WTC11 (cell line): Measurements from ENCODE around the gene KCNN4. TPM values are rescaled to one million over a fixed set of nuclear protein-coding genes. Genes with fewer than 3 reads are reported as not detected.

Experiments used
- ATAC-seq: fragments of 200-7000 bp; cut with Tn5 transposase; 2 replicates; pipeline ENCODE4 v1.10.0; 2021; ENCODE audit warnings: mild to moderate bottlenecking, moderate library complexity
- CTCF ChIA-PET: fragments of 300-600 bp; sonication (Branson Sonifier 250); formaldehyde crosslinking; loops from one replicate; lab custom pipeline; 2021; ENCODE audit warnings: antibody characterized with exemption; lab: Charles Lee
- POLR2A ChIA-PET: fragments of 350-600 bp; sonication (Branson Sonifier 250); formaldehyde crosslinking; loops from one replicate; lab custom pipeline; 2021; ENCODE audit warnings: antibody characterized with exemption; lab: Charles Lee
- DNase-seq: peaks from one replicate; pipeline ENCODE4 v3.0.0; 2021; ENCODE audit warnings: low spot score
- H3K27ac Mint-ChIP-seq: 2 replicates; pipeline ENCODE4 v1.8.0; 2021; ENCODE audit warnings: mixed read lengths
- H3K27me3 Mint-ChIP-seq: 2 replicates; pipeline ENCODE4 v1.8.0; 2021; ENCODE audit warnings: low read depth, mild to moderate bottlenecking, moderate library complexity, mixed read lengths
- H3K36me3 Mint-ChIP-seq: 2 replicates; pipeline ENCODE4 v1.8.0; 2021; ENCODE audit warnings: mixed read lengths
- H3K4me1 Mint-ChIP-seq: 2 replicates; pipeline ENCODE4 v1.8.0; 2022; ENCODE audit warnings: mixed read lengths
- H3K4me3 Mint-ChIP-seq: 2 replicates; pipeline ENCODE4 v1.8.0; 2021; ENCODE audit warnings: mild to moderate bottlenecking, moderate library complexity, mixed read lengths
- H3K9me3 Mint-ChIP-seq: 2 replicates; pipeline ENCODE4 v1.8.0; 2021; ENCODE audit warnings: mixed read lengths
- ATF1 ChIP-seq: sonication (generic); formaldehyde crosslinking; IDR thresholded peaks from 2 replicates; pipeline ENCODE4 v1.8.1; 2023; ENCODE audit warnings: mild to moderate bottlenecking, moderate library complexity, missing genetic modification reagents
- ATF2 ChIP-seq: sonication (generic); formaldehyde crosslinking; IDR thresholded peaks from 2 replicates; pipeline ENCODE4 v1.8.1; 2022; ENCODE audit warnings: low read depth, missing genetic modification reagents, borderline replicate concordance
- E2F5 ChIP-seq: sonication (generic); formaldehyde crosslinking; IDR thresholded peaks from 2 replicates; pipeline ENCODE4 v1.8.1; 2022; ENCODE audit warnings: mild to moderate bottlenecking, moderate library complexity, missing genetic modification reagents
- ETV6 ChIP-seq: sonication (generic); formaldehyde crosslinking; IDR thresholded peaks from 2 replicates; pipeline ENCODE4 v1.8.1; 2022; ENCODE audit warnings: mild to moderate bottlenecking, missing genetic modification reagents
- FOXJ3 ChIP-seq: sonication (generic); formaldehyde crosslinking; IDR thresholded peaks from 2 replicates; pipeline ENCODE4 v1.9.0; 2021; ENCODE audit warnings: missing genetic modification reagents, mild to moderate bottlenecking, borderline replicate concordance
- GABPB1 ChIP-seq: sonication (generic); formaldehyde crosslinking; IDR thresholded peaks from 2 replicates; pipeline ENCODE4 v1.8.1; 2023; ENCODE audit warnings: mild to moderate bottlenecking, missing genetic modification reagents
- HMGXB4 ChIP-seq: sonication (generic); formaldehyde crosslinking; IDR thresholded peaks from 2 replicates; pipeline ENCODE4 v1.8.1; 2023; ENCODE audit warnings: mild to moderate bottlenecking, moderate library complexity, missing genetic modification reagents
- IRF2 ChIP-seq: sonication (generic); formaldehyde crosslinking; IDR thresholded peaks from 2 replicates; pipeline ENCODE4 v1.8.0; 2022; ENCODE audit warnings: low read depth, missing genetic modification reagents, borderline replicate concordance
- NFE2L1 ChIP-seq: sonication (generic); formaldehyde crosslinking; IDR thresholded peaks from 2 replicates; pipeline ENCODE4 v1.8.1; 2023; ENCODE audit warnings: missing genetic modification reagents
- OVOL2 ChIP-seq: fragments of 250-450 bp; sonication (Bioruptor Pico); IDR thresholded peaks from 2 replicates; pipeline ENCODE4 v1.9.0; 2021; ENCODE audit warnings: mild to moderate bottlenecking, borderline replicate concordance
- RELA ChIP-seq: sonication (generic); formaldehyde crosslinking; IDR thresholded peaks from 2 replicates; pipeline ENCODE4 v1.8.1; 2022; ENCODE audit warnings: missing genetic modification reagents, mild to moderate bottlenecking, borderline replicate concordance
- SMAD3 ChIP-seq: sonication (generic); formaldehyde crosslinking; IDR thresholded peaks from 2 replicates; pipeline ENCODE4 v1.8.0; 2022; ENCODE audit warnings: missing genetic modification reagents, mild to moderate bottlenecking, borderline replicate concordance
- SP1 ChIP-seq: sonication (generic); formaldehyde crosslinking; conservative IDR thresholded peaks from 2 replicates; pipeline ENCODE4 v1.8.1; 2022; ENCODE audit warnings: missing genetic modification reagents
- STAT6 ChIP-seq: sonication (generic); formaldehyde crosslinking; conservative IDR thresholded peaks from 2 replicates; pipeline ENCODE4 v1.8.1; 2023; ENCODE audit warnings: mild to moderate bottlenecking, low read depth, missing genetic modification reagents, moderate library complexity
- ZNF121 ChIP-seq: sonication (generic); formaldehyde crosslinking; IDR thresholded peaks from 2 replicates; pipeline ENCODE4 v1.8.0; 2023; ENCODE audit warnings: missing genetic modification reagents
- ZNF425 ChIP-seq: fragments of 250-450 bp; sonication (Bioruptor Pico); conservative IDR thresholded peaks from 2 replicates; pipeline ENCODE4 v1.9.0; 2021; ENCODE audit warnings: mild to moderate bottlenecking
- ZNF512 ChIP-seq: sonication (generic); formaldehyde crosslinking; IDR thresholded peaks from 2 replicates; pipeline ENCODE4 v1.8.1; 2022; ENCODE audit warnings: missing genetic modification reagents, borderline replicate concordance
- total RNA-seq: library from RNA; stranded (reverse); gene quantifications from 3 replicates; pipeline ENCODE4 v1.2.3, GENCODE V29; 2021

The KCNN4 gene
- total RNA-seq, 1 experiment from 2014 or later = 0.98 TPM

GRCh38 chr19:43777163-43777695 is 3.5 kb downstream of the KCNN4 start:
- DNase-seq (no peak), ATAC-seq (no peak)
- H3K27me3 Mint-ChIP-seq = peaks cover 49% of the 10 kb centered on the region
- ChIA-PET CTCF (interaction anchor here (0.5 to 7.4 kb wide), 4 partner anchors 8 to 435 kb away, joined by 3 to 101 read pairs (median 9); no protein-coding TSS in a partner anchor), POLR2A (no interaction called here)
- H3K4me3 Mint-ChIP-seq = no peak overlapping the region
- H3K4me1 Mint-ChIP-seq = peaks cover 49% of the 10 kb centered on the region
- H3K9me3 Mint-ChIP-seq = no peaks in the 10 kb centered on the region
- TF ChIP-seq ATF1 (CRISPR knock-in tag) (no peak), ZNF121 (CRISPR knock-in tag) (no peak), SP1 (CRISPR knock-in tag) (no peak), ZNF512 (CRISPR knock-in tag) (no peak), OVOL2 (CRISPR knock-in tag) (no peak), STAT6 (CRISPR knock-in tag) (no peak), GABPB1 (CRISPR knock-in tag) (no peak), HMGXB4 (CRISPR knock-in tag) (no peak), IRF2 (no peak), ATF2 (CRISPR knock-in tag) (no peak), SMAD3 (CRISPR knock-in tag) (no peak), ETV6 (CRISPR knock-in tag) (no peak), FOXJ3 (no peak), RELA (CRISPR knock-in tag) (no peak), ZNF425 (CRISPR knock-in tag) (no peak), NFE2L1 (CRISPR knock-in tag) (no peak), E2F5 (CRISPR knock-in tag) (no peak)
- H3K36me3 Mint-ChIP-seq = no peaks in the 10 kb centered on the region
- no peak overlapping the region for H3K27ac Mint-ChIP-seq
